SJCRH30 (cell line): ENCODE results near the gene HPS6. TPM values are rescaled to one million over a fixed set of nuclear protein-coding genes. Genes with fewer than 3 reads are reported as not detected.
A peak's percentile ranks its signal among the peaks of the same experiment; 100 is the strongest.

Experiments used
- DNase-seq, 2 experiments: peaks; one replicate each; pipeline ENCODE4 v3.0.0-alpha.2; 2015 to 2020
- H3K27ac ChIP-seq: fragments of 250-450 bp; sonication (Bioruptor Pico); 2 replicates; pipeline ENCODE4 v1.5.1; 2020; ENCODE audit warnings: mild to moderate bottlenecking, moderate library complexity
- H3K27me3 ChIP-seq: fragments of 250-450 bp; sonication (Bioruptor Pico); 2 replicates; pipeline ENCODE4 v1.5.1; 2020; ENCODE audit warnings: mild to moderate bottlenecking, moderate library complexity
- H3K36me3 ChIP-seq: fragments of 250-450 bp; sonication (Bioruptor Pico); 2 replicates; pipeline ENCODE4 v1.5.1; 2020; ENCODE audit warnings: mild to moderate bottlenecking, moderate library complexity
- H3K4me1 ChIP-seq: fragments of 250-450 bp; sonication (Bioruptor Pico); 2 replicates; pipeline ENCODE4 v1.5.1; 2020; ENCODE audit warnings: mild to moderate bottlenecking, moderate library complexity
- H3K4me3 ChIP-seq: fragments of 250-450 bp; sonication (Bioruptor Pico); 2 replicates; pipeline ENCODE4 v1.5.1; 2020; ENCODE audit warnings: mild to moderate bottlenecking, moderate library complexity
- H3K9me3 ChIP-seq: fragments of 250-450 bp; sonication (Bioruptor Pico); replicated peaks from 2 replicates; pipeline ENCODE4 v1.5.1; 2020; ENCODE audit warnings: mild to moderate bottlenecking, moderate library complexity
- total RNA-seq: library from RNA; depleted of rRNA; stranded (reverse); fragments of >200 nt; shearing (Covaris generic); gene quantifications from 2 replicates; pipeline ENCODE4 v1.2.3, GENCODE V29; 2014; rRNA removed

Gene HPS6
- total RNA-seq, 1 experiment from 2014 or later, result 6.4 TPM

DNA sequence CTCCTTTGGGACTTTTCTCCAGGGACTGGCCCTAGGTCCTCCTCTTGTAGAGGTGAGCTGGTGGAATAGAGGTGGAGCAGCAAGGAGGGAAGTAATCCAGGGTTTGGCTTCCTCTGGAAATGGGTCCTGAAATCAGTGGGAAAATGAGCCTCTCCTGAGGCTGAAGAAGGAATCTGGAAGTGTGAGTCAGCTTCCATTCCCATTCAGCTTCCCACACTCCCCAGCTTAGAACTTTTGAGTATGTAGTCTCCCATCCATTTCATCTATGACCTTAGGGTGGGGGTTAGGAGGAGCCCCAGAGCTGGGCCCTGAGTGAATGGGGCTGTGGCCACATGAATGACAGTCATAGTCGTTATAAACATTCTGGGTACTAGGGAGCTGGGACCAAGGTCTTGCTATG lies 37.3 kb downstream of the HPS6 start:
- H3K27ac ChIP-seq, result no peak overlapping the region
- H3K4me1 ChIP-seq, result no peaks in the 10 kb centered on the region
- H3K36me3 ChIP-seq, result peaks cover 17% of the 10 kb centered on the region
- no peak overlapping the region for H3K4me3 ChIP-seq
- DNase-seq, result no peak
- H3K9me3 ChIP-seq, result no peaks in the 10 kb centered on the region
- no peaks in the 10 kb centered on the region for H3K27me3 ChIP-seq

DNA sequence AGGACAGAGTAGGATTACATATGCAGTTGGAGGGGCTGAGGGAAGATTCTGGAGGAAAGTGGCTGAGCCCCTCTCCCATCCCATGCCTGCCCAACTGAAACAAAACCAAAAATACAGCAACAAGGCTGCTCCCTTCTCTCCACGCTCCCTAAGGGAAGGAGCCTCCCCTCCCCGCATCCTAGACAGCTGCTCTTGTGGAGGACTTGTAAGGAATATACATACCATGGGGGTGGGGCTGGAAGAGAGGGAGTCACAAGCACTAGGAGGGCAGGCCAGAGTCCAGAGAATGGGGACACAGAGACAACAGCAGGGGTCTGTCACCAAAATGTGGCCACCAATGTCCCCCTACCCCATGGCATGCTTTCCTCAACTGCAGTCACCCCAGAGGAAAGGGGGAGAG lies 41.8 kb downstream of the HPS6 start:
- H3K36me3 ChIP-seq, result peaks cover 56% of the 10 kb centered on the region
- H3K4me3 ChIP-seq, result no peak overlapping the region
- DNase-seq, result peak; percentile 40 to 41
- no peaks in the 10 kb centered on the region for H3K27me3 ChIP-seq
- H3K27ac ChIP-seq, result no peak overlapping the region
- no peaks in the 10 kb centered on the region for H3K4me1 ChIP-seq
- no peaks in the 10 kb centered on the region for H3K9me3 ChIP-seq

DNA sequence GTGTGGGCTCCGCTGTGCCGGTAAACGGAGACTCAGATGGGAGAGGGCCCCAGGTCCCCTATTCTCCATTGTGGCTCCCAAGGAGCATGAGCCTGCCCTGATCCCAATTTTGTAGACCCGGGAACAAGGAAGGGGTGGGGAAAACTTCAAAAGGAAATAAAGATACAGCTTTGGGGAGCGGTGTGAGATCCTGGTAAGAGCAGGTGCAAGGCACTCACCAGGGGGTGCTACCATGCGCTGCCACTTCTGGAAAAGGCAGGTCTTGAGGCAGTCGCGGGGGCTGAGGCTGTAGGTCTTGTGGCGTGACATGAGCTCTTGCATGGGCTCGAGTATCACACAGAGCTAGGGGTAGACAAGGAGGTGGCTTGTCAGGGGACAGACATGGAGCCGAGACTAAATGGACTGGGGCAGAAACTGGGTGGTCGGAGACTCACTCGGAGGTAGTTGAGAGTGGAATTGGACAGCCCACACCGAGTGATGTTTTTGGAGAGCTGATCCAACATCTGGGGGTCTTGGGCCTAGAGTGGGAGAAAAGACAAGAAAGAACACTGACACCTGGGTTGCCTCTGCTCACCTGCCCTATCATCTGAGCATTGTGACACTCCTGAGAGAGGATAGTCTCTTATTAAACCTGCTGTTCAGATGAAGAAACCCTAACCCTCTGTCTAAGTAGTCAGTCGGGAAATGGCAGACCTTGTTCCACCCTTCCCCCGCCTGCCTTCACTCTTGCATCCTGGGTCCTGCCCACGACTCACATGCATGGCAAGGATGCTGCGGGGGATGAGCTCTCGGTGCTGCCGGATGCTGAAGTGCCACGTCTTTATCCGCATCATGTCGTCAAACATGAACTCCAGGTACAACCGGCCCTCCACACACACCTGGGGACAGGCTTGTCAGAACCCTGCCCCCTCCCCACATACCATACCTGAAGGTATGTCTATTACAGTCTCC lies 44.3 kb downstream of the HPS6 start:
- H3K36me3 ChIP-seq, result peaks cover 52% of the 10 kb centered on the region

DNA sequence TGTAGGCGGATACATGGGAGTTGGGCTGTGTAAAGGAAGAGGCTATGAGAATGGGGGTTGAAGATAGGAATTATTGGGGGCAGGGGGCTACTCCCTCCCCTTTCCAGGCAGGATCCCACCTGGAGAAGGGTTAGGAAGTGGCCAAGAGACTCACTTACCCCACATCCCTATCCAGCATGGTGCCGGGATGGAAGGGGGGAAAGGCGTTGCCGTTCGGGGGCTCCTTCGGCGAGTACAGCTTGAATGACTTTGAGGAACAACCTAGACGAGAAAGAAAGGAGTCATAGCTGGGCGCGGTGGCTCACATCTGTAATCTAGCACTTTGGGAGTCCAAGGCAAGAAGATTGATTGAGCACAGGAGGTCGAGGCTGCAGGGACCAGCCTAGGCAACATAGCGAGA lies 46.1 kb downstream of the HPS6 start:
- DNase-seq, result no peak
- no peaks in the 10 kb centered on the region for H3K27me3 ChIP-seq
- H3K36me3 ChIP-seq, result peaks cover 48% of the 10 kb centered on the region
- no peak overlapping the region for H3K27ac ChIP-seq
- H3K4me1 ChIP-seq, result peaks cover 8% of the 10 kb centered on the region
- no peak overlapping the region for H3K4me3 ChIP-seq
- H3K9me3 ChIP-seq, result no peaks in the 10 kb centered on the region

More for the DNA sequence above, 44.3 kb downstream of the HPS6 start:
- H3K27ac ChIP-seq, result no peak overlapping the region
- DNase-seq, result no peak
- no peak overlapping the region for H3K4me3 ChIP-seq
- H3K27me3 ChIP-seq, result no peaks in the 10 kb centered on the region
- H3K9me3 ChIP-seq, result no peaks in the 10 kb centered on the region
- H3K4me1 ChIP-seq, result no peaks in the 10 kb centered on the region

GRCh38 chr10:102112210-102112817 lies 47.2 kb downstream of the HPS6 start:
- peak in 1 of 2 experiments; percentile 43 for DNase-seq
- Histone ChIP-seq H3K27ac (no peak overlapping the region), H3K4me3 (no peak overlapping the region)

DNA sequence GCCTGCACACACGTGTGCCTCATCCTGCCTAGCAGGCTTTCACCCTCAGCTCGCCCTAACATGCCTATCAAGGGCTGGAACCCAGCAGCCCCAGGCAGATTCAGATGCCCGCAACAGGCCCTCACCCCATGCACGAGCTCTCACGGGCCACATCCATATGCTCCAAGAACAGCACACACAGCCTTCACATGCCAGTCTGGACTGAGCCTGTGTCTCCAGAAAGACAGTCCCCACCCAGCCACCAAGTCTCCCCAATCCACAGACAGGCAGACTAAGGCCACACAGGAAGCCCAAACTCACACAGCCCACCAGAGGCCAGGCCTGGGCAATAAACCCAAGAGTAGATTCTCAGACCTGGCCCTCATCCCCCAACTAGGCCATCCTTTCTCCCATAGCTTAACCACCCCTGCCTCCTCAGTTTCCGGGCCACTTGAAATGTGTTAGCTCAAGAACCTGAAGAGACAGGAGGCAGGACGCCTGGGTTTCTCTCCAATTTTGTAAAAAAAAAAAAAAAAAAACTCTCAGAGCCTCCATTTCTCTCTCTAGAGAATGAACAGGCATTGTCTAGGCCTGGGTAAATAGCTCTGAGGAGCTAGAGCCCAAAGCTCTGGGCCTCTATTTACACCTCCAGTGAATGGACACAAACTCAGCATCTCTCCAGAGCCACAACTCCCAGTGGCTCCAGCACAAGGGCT lies 48.3 kb downstream of the HPS6 start:
- Histone ChIP-seq H3K4me1 (peaks cover 21% of the 10 kb centered on the region), H3K9me3 (no peaks in the 10 kb centered on the region), H3K36me3 (peaks cover 30% of the 10 kb centered on the region), H3K27ac (no peak overlapping the region), H3K27me3 (no peaks in the 10 kb centered on the region), H3K4me3 (peak overlapping the region; percentile 84)
- no peak for DNase-seq

More at GRCh38 chr10:102112210-102112817, 47.2 kb downstream of the HPS6 start:
- Histone ChIP-seq H3K27me3 (no peaks in the 10 kb centered on the region), H3K4me1 (peaks cover 12% of the 10 kb centered on the region), H3K9me3 (no peaks in the 10 kb centered on the region), H3K36me3 (peaks cover 40% of the 10 kb centered on the region)

DNA sequence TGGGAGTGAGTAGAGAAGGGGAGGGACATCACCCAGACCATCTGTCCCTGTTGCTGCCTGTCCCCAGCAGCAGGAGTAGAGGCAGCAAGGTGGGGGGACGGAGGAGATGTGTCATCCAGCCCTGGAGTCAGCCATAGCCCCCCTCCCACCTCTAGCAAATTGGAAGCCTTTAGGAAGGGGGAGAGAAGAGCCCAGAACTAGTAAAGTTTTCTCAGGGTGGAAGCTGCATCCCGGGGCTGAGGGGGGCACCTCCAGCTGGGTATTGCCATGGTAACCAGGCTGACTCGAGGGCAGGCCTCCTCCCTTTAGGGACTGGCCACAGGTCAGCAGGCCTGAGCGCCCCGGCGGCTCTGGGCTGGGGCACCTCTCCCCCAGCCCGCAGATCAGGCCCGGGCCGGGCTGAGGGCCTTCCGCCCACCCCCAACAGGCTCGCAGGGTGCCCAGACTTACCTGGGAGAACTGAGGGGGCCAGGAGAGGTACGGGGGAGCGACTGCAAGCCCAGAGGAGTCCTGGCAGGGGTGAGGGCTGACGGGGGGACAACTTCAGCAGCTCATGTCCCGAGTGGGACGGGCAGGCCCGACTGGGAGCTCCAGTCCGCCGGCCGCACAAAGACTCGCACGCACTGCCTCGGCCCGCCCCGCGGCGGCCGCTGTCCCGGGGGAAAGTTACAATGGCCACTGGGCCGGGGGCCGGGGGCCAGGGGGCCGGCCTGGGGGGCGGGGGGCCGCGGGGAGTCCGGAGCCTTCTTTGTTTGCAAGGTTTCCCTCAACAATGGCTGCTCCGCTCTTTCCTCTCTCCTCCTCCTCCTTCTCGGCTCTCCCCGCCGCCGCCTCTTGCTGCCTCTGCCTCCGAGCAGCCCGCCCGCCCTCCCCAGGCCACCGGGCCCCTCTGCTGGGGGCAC lies 49.1 kb downstream of the HPS6 start:
- Histone ChIP-seq H3K36me3 (peaks cover 23% of the 10 kb centered on the region), H3K9me3 (no peaks in the 10 kb centered on the region), H3K4me1 (peaks cover 27% of the 10 kb centered on the region), H3K27ac (peak overlapping the region; percentile 44), H3K4me3 (peak overlapping the region; percentile 84), H3K27me3 (no peaks in the 10 kb centered on the region)
- DNase-seq, result peak; percentile 57 to 64

GRCh38 chr10:102114861-102115618 lies 49.9 kb downstream of the HPS6 start:
- peak overlapping the region; percentile 84 for H3K4me3 ChIP-seq
- H3K27ac ChIP-seq, result no peak overlapping the region
- H3K9me3 ChIP-seq, result no peaks in the 10 kb centered on the region
- H3K4me1 ChIP-seq, result peaks cover 27% of the 10 kb centered on the region
- H3K36me3 ChIP-seq, result peaks cover 14% of the 10 kb centered on the region
- no peaks in the 10 kb centered on the region for H3K27me3 ChIP-seq
- DNase-seq, result peak; percentile 94 to 96

GRCh38 chr10:102115775-102116174 lies 50.6 kb downstream of the HPS6 start:
- Histone ChIP-seq H3K4me3 (no peak overlapping the region), H3K4me1 (peaks cover 27% of the 10 kb centered on the region)
- no peak for DNase-seq

DNA sequence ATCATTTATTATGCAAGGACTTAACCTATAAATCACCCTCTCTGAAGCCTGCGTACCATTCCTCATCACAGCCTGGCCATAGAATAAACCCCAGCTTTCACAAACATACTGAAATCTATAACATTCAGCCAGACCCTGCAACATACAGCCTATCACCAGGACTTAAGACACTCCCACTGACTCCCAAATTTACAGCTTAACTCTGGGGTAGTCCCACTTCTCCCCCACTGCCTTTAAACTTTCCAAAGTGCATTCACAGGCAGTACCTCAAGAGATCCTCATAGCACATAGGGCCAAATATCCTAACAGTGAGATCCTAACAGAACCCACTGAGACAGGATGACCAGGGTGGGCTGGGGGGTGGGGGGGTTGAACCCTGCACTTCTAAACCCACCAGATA lies 51.5 kb downstream of the HPS6 start:
- Histone ChIP-seq H3K9me3 (no peaks in the 10 kb centered on the region), H3K4me1 (peaks cover 29% of the 10 kb centered on the region), H3K4me3 (no peak overlapping the region), H3K27ac (no peak overlapping the region), H3K36me3 (no peaks in the 10 kb centered on the region; the same call in 1 of the 2 replicates), H3K27me3 (no peaks in the 10 kb centered on the region)
- no peak for DNase-seq

More at GRCh38 chr10:102115775-102116174, 50.6 kb downstream of the HPS6 start:
- Histone ChIP-seq H3K36me3 (peaks cover 7% of the 10 kb centered on the region), H3K27ac (no peak overlapping the region), H3K27me3 (no peaks in the 10 kb centered on the region), H3K9me3 (no peaks in the 10 kb centered on the region)

Other genes starting within 250 kb of the HPS6 start
- gene OGA, start 246.9 kb upstream of the HPS6 start, total RNA-seq, result 110 and 132 TPM in 2 replicates
- gene KCNIP2, start 221.5 kb upstream of the HPS6 start, total RNA-seq, result 0.81 and 1.1 TPM in 2 replicates
- 24.1 and 25.7 TPM in 2 replicates for gene ARMH3, start 9.2 kb upstream of the HPS6 start, total RNA-seq
- gene LDB1, start 55.0 kb downstream of the HPS6 start, total RNA-seq, result 72.6 and 81.6 TPM in 2 replicates
- 61.0 and 63.0 TPM in 2 replicates for gene PPRC1, start 67.7 kb downstream of the HPS6 start, total RNA-seq
- gene NOLC1, start 87.0 kb downstream of the HPS6 start, total RNA-seq, result 225 and 242 TPM in 2 replicates
- gene ELOVL3, start 160.9 kb downstream of the HPS6 start, total RNA-seq, result 0.42 and 0.53 TPM in 2 replicates
- 105 and 111 TPM in 2 replicates for gene PITX3, start 176.2 kb downstream of the HPS6 start, total RNA-seq
- 124 and 131 TPM in 2 replicates for gene GBF1, start 180.2 kb downstream of the HPS6 start, total RNA-seq